ENCODE results near the gene DGKH. TPM values are rescaled to one million over a fixed set of nuclear protein-coding genes. Genes with fewer than 3 reads are reported as not detected.

The DGKH gene
- total and polyA plus RNA-seq, 10 of the 15 experiments (the other 5 are each of a cell fraction or from before 2014, with no cell fraction given) = 1.3 to 15.2 (median 7.3) TPM

DNA sequence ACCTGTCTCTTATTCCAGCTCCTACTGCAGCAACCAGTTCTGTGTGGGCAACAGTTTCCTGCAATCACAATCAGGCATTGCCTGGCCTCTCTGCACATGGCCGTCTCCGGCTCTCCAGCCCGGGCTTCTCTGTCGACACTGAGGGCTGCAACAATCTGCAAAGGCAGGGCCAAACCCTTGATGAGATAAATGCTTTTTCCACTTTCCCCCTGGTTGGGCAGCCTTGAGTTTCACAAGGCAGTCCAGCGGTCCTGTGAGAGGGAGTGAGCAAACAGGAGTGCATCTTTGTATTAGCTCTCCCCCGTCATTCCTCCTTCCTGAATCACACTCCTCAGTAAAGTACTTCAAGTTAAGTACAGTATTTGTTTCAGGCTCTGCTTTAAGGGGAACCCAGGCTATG is 46.9 kb upstream of the DGKH start:
- CTCF ChIA-PET = no interaction called here
- H3K27ac ChIP-seq (ENCODE audit: control insufficient read depth, insufficient read depth) = no peak overlapping the region

More for the DNA sequence above, 46.9 kb upstream of the DGKH start:
- Histone ChIP-seq H3K4me3 (no peak overlapping the region), H3K27me3 (replicated peaks in 1 of 2; ENCODE audit: control insufficient read depth in 2 of 2, insufficient read depth in 2 of 2, low read length in 1 of 2) (no peaks in the 10 kb centered on the region; a peak in 2 of 4 replicates), H3K4me2 (ENCODE audit: control insufficient read depth, insufficient read depth) (no peak overlapping the region), H4K20me1 (ENCODE audit: control insufficient read depth, insufficient read depth) (no peaks in the 10 kb centered on the region), H3K9me3 (replicated peaks; ENCODE audit: control insufficient read depth, insufficient read depth, low read length) (no peaks in the 10 kb centered on the region; the same call in 2 of the 3 replicates), H3K36me3 (ENCODE audit: control insufficient read depth in 2 of 2, insufficient read depth in 2 of 2, low read length in 1 of 2) (no peaks in the 10 kb centered on the region), H3K79me2 (ENCODE audit: control insufficient read depth, insufficient read depth, low read length) (no peaks in the 10 kb centered on the region), H2AFZ (ENCODE audit: control insufficient read depth, low read depth, low read length) (no peak overlapping the region), H3K9ac (ENCODE audit: control insufficient read depth, insufficient read depth, low read length) (no peak overlapping the region), H3K4me1 (ENCODE audit: control insufficient read depth, insufficient read depth, low read length) (no peaks in the 10 kb centered on the region)
- in situ Hi-C loops (cut with MboI) = no loop called here
- ChIA-PET POLR2A (no interaction called here), RAD21 (ENCODE audit: unreplicated experiment) (no interaction called here), SMC1A (ENCODE audit: uncharacterized antibody, unreplicated experiment) (interaction anchor here (2.1 kb wide), 1 partner anchor 11 kb away, joined by 6 read pairs; no protein-coding TSS in a partner anchor)
- no peak for FAIRE-seq
- no peak for DNase-seq (ENCODE audit: low read depth, low spot score)
- no peak for ATAC-seq
- intact Hi-C loops (cut with micrococcal nuclease; ENCODE audit: unreplicated experiment) = no loop called here
- BruUV-seq (replicated peaks) = no TSS peak
- 86% methylated on average over 6 of the region's 6 CpGs for WGBS (ENCODE audit: insufficient coverage, insufficient replicate concordance, low lambda C conversion rate, missing lambda C conversion rate)
- no peak for TF ChIP-seq ZNF217 (IDR thresholded peaks at IDR 0.05)
- TF ChIP-seq, protein P1, sequence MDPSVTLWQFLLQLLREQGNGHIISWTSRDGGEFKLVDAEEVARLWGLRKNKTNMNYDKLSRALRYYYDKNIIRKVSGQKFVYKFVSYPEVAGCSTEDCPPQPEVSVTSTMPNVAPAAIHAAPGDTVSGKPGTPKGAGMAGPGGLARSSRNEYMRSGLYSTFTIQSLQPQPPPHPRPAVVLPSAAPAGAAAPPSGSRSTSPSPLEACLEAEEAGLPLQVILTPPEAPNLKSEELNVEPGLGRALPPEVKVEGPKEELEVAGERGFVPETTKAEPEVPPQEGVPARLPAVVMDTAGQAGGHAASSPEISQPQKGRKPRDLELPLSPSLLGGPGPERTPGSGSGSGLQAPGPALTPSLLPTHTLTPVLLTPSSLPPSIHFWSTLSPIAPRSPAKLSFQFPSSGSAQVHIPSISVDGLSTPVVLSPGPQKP (IDR thresholded peaks at IDR 0.05; ENCODE audit: low read depth, low read length) = no peak
- no peak for TF ChIP-seq CBFB (IDR thresholded peaks at IDR 0.05; ENCODE audit: low read depth)
- TF ChIP-seq NR2F1 (conservative IDR thresholded peaks at IDR 0.05) = no peak
- no peak for TF ChIP-seq ZSCAN29 (IDR thresholded peaks at IDR 0.05)
- no peak for TF ChIP-seq BACH1 (IDR thresholded peaks at IDR 0.05; ENCODE audit: borderline replicate concordance)
- TF ChIP-seq, protein P2, sequence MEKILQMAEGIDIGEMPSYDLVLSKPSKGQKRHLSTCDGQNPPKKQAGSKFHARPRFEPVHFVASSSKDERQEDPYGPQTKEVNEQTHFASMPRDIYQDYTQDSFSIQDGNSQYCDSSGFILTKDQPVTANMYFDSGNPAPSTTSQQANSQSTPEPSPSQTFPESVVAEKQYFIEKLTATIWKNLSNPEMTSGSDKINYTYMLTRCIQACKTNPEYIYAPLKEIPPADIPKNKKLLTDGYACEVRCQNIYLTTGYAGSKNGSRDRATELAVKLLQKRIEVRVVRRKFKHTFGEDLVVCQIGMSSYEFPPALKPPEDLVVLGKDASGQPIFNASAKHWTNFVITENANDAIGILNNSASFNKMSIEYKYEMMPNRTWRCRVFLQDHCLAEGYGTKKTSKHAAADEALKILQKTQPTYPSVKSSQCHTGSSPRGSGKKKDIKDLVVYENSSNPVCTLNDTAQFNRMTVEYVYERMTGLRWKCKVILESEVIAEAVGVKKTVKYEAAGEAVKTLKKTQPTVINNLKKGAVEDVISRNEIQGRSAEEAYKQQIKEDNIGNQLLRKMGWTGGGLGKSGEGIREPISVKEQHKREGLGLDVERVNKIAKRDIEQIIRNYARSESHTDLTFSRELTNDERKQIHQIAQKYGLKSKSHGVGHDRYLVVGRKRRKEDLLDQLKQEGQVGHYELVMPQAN (conservative IDR thresholded peaks at IDR 0.05) = no peak
- TF ChIP-seq, protein P3, sequence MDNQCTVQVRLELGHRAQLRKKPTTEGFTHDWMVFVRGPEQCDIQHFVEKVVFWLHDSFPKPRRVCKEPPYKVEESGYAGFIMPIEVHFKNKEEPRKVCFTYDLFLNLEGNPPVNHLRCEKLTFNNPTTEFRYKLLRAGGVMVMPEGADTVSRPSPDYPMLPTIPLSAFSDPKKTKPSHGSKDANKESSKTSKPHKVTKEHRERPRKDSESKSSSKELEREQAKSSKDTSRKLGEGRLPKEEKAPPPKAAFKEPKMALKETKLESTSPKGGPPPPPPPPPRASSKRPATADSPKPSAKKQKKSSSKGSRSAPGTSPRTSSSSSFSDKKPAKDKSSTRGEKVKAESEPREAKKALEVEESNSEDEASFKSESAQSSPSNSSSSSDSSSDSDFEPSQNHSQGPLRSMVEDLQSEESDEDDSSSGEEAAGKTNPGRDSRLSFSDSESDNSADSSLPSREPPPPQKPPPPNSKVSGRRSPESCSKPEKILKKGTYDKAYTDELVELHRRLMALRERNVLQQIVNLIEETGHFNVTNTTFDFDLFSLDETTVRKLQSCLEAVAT (IDR thresholded peaks at IDR 0.05) = no peak
- TF ChIP-seq, protein P4, sequence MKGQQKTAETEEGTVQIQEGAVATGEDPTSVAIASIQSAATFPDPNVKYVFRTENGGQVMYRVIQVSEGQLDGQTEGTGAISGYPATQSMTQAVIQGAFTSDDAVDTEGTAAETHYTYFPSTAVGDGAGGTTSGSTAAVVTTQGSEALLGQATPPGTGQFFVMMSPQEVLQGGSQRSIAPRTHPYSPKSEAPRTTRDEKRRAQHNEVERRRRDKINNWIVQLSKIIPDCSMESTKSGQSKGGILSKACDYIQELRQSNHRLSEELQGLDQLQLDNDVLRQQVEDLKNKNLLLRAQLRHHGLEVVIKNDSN (IDR thresholded peaks at IDR 0.05; ENCODE audit: borderline replicate concordance, extremely low read length, insufficient read depth, low read depth, low read length) = no peak
- TF ChIP-seq SREBF2 (IDR thresholded peaks at IDR 0.05; ENCODE audit: low read length) = no peak
- TF ChIP-seq, protein P5, sequence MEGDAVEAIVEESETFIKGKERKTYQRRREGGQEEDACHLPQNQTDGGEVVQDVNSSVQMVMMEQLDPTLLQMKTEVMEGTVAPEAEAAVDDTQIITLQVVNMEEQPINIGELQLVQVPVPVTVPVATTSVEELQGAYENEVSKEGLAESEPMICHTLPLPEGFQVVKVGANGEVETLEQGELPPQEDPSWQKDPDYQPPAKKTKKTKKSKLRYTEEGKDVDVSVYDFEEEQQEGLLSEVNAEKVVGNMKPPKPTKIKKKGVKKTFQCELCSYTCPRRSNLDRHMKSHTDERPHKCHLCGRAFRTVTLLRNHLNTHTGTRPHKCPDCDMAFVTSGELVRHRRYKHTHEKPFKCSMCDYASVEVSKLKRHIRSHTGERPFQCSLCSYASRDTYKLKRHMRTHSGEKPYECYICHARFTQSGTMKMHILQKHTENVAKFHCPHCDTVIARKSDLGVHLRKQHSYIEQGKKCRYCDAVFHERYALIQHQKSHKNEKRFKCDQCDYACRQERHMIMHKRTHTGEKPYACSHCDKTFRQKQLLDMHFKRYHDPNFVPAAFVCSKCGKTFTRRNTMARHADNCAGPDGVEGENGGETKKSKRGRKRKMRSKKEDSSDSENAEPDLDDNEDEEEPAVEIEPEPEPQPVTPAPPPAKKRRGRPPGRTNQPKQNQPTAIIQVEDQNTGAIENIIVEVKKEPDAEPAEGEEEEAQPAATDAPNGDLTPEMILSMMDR (IDR thresholded peaks at IDR 0.05 in 2 of 3, conservative IDR thresholded peaks at IDR 0.05 in 1 of 3; ENCODE audit: control insufficient read depth in 2 of 3, extremely low read depth in 1 of 3, insufficient read depth in 1 of 3, low read depth in 3 of 3, low read length in 3 of 3) = no peak
- no peak for TF ChIP-seq MEF2A (IDR thresholded peaks at IDR 0.05; ENCODE audit: insufficient read depth, low read depth, low read length)
- TF ChIP-seq, protein P6, sequence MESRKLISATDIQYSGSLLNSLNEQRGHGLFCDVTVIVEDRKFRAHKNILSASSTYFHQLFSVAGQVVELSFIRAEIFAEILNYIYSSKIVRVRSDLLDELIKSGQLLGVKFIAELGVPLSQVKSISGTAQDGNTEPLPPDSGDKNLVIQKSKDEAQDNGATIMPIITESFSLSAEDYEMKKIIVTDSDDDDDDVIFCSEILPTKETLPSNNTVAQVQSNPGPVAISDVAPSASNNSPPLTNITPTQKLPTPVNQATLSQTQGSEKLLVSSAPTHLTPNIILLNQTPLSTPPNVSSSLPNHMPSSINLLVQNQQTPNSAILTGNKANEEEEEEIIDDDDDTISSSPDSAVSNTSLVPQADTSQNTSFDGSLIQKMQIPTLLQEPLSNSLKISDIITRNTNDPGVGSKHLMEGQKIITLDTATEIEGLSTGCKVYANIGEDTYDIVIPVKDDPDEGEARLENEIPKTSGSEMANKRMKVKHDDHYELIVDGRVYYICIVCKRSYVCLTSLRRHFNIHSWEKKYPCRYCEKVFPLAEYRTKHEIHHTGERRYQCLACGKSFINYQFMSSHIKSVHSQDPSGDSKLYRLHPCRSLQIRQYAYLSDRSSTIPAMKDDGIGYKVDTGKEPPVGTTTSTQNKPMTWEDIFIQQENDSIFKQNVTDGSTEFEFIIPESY (IDR thresholded peaks at IDR 0.05) = no peak
- TF ChIP-seq MYB (IDR thresholded peaks at IDR 0.05; ENCODE audit: borderline replicate concordance, low read depth, low read length) = no peak
